ENCODE data around the gene PF4V1. TPM values are rescaled to one million over a fixed set of nuclear protein-coding genes. Genes with fewer than 3 reads are reported as not detected.

PF4V1 gene
- total RNA-seq, 1 experiment from 2014 or later = not detected

- H2AFZ ChIP-seq = no peak overlapping the region
- H4K20me1 ChIP-seq (ENCODE audit: insufficient read depth) = no peaks in the 10 kb centered on the region
- no peak for DNase-seq
- no TSS peak for BruUV-seq (replicated peaks)
- CTCF ChIA-PET = no interaction called here
- H3F3A ChIP-seq (ENCODE audit: insufficient read depth, low read depth) = no peaks in the 10 kb centered on the region
- TF ChIP-seq EZH2 (IDR thresholded peaks at IDR 0.05; ENCODE audit: low read depth) (no peak), CTCF (conservative IDR thresholded peaks at IDR 0.05) (no peak)
- 0 out of 2 replicates have a peak overlapping the region, but pooled peaks have one; percentile 19 for H3K27ac ChIP-seq
- POLR2A ChIA-PET (ENCODE audit: unreplicated experiment) = no interaction called here
- no peaks in the 10 kb centered on the region for H3K27me3 ChIP-seq (ENCODE audit: insufficient read depth, low read depth)
- H3K4me1 ChIP-seq (replicated peaks; ENCODE audit: insufficient read depth) = peaks cover 6% of the 10 kb centered on the region; the same call in 1 of the 2 replicates
- H3K36me3 ChIP-seq (ENCODE audit: low read depth) = no peaks in the 10 kb centered on the region
- intact Hi-C loops (cut with micrococcal nuclease; ENCODE audit: unreplicated experiment) = no loop called here
- H3K9me3 ChIP-seq (ENCODE audit: insufficient read depth, low read depth) = no peaks in the 10 kb centered on the region
- H3K4me2 ChIP-seq = no peak overlapping the region
- H3K79me2 ChIP-seq (ENCODE audit: low read depth) = no peaks in the 10 kb centered on the region
- no peaks in the 10 kb centered on the region for H3K9me2 ChIP-seq (ENCODE audit: insufficient read depth)
- no peak overlapping the region for H3K4me3 ChIP-seq
Observed at GRCh38 chr4:73817341-73817740, 35.8 kb upstream of the PF4V1 start.

GRCh38 chr4:73821325-73821724 is 31.8 kb upstream of the PF4V1 start:
- ChIA-PET CTCF (interaction anchor here (0.6 kb wide), 1 partner anchor 127 kb away, joined by 14 read pairs; no protein-coding TSS in a partner anchor), POLR2A (ENCODE audit: unreplicated experiment) (no interaction called here)
- Histone ChIP-seq H3K9me3 (ENCODE audit: insufficient read depth, low read depth) (no peaks in the 10 kb centered on the region), H3K4me2 (no peak overlapping the region), H3K4me1 (replicated peaks; ENCODE audit: insufficient read depth) (peaks cover 6% of the 10 kb centered on the region; the same call in 1 of the 2 replicates), H3K27ac (no peak overlapping the region), H3K79me2 (ENCODE audit: low read depth) (no peaks in the 10 kb centered on the region), H3F3A (ENCODE audit: insufficient read depth, low read depth) (no peaks in the 10 kb centered on the region), H3K9me2 (ENCODE audit: insufficient read depth) (no peaks in the 10 kb centered on the region), H3K27me3 (ENCODE audit: insufficient read depth, low read depth) (no peaks in the 10 kb centered on the region), H3K36me3 (ENCODE audit: low read depth) (no peaks in the 10 kb centered on the region), H2AFZ (no peak overlapping the region), H4K20me1 (ENCODE audit: insufficient read depth) (no peaks in the 10 kb centered on the region), H3K4me3 (no peak overlapping the region)
- intact Hi-C loops (cut with micrococcal nuclease; ENCODE audit: unreplicated experiment) = no loop called here
- no peak for DNase-seq
- TF ChIP-seq EZH2 (IDR thresholded peaks at IDR 0.05; ENCODE audit: low read depth) (no peak), CTCF (conservative IDR thresholded peaks at IDR 0.05) (no peak)
- BruUV-seq (replicated peaks) = no TSS peak

GRCh38 chr4:73822389-73822788 is 30.7 kb upstream of the PF4V1 start:
- no peaks in the 10 kb centered on the region for H3K9me3 ChIP-seq (ENCODE audit: insufficient read depth, low read depth)
- TF ChIP-seq EZH2 (IDR thresholded peaks at IDR 0.05; ENCODE audit: low read depth) = no peak
- TF ChIP-seq CTCF (conservative IDR thresholded peaks at IDR 0.05) = no peak
- no peaks in the 10 kb centered on the region for H3K9me2 ChIP-seq (ENCODE audit: insufficient read depth)
- H3K4me3 ChIP-seq = no peak overlapping the region
- no peak overlapping the region for H3K27ac ChIP-seq
- intact Hi-C loops (cut with micrococcal nuclease; ENCODE audit: unreplicated experiment) = no loop called here
- BruUV-seq (replicated peaks) = no TSS peak
- CTCF ChIA-PET = no interaction called here
- H2AFZ ChIP-seq = no peak overlapping the region
- no peaks in the 10 kb centered on the region for H3F3A ChIP-seq (ENCODE audit: insufficient read depth, low read depth)
- no peaks in the 10 kb centered on the region for H3K79me2 ChIP-seq (ENCODE audit: low read depth)
- no peak for DNase-seq
- no peaks in the 10 kb centered on the region for H3K27me3 ChIP-seq (ENCODE audit: insufficient read depth, low read depth)
- H3K4me2 ChIP-seq = no peak overlapping the region
- H4K20me1 ChIP-seq (ENCODE audit: insufficient read depth) = no peaks in the 10 kb centered on the region
- no peaks in the 10 kb centered on the region for H3K36me3 ChIP-seq (ENCODE audit: low read depth)
- no peaks in the 10 kb centered on the region for H3K4me1 ChIP-seq (replicated peaks; ENCODE audit: insufficient read depth)
- POLR2A ChIA-PET (ENCODE audit: unreplicated experiment) = no interaction called here

Measured in PC-9 (cell line).